GM12872 (cell line): ENCODE data around the gene BCL6.
A peak's percentile ranks its signal among the peaks of the same experiment; 100 is the strongest.

Experiments used
- CTCF ChIP-seq: IDR thresholded peaks from 3 replicates; pipeline ENCODE4 v1.5.1; 2011; ENCODE audit warnings: low read depth, mild to moderate bottlenecking, low read length, moderate library complexity; ENCODE audit not compliant: insufficient read depth

The BCL6 gene

GRCh38 chr3:187717572-187717971 lies 27.7 kb downstream of the BCL6 start:
- TF ChIP-seq CTCF: no peak

- peak; percentile 95 for TF ChIP-seq CTCF
These were observed 30.8 kb downstream of the BCL6 start for GRCh38 chr3:187714404-187714979.

- TF ChIP-seq CTCF: no peak
These were observed 31.8 kb downstream of the BCL6 start for GRCh38 chr3:187713504-187713903.

GRCh38 chr3:187709155-187709554 lies 36.1 kb downstream of the BCL6 start:
- TF ChIP-seq CTCF: 0 out of 3 replicates have a peak, but pooled peaks have one; percentile 8

- TF ChIP-seq CTCF: no peak
These were observed 36.6 kb downstream of the BCL6 start for GRCh38 chr3:187708696-187709095.

- TF ChIP-seq CTCF: no peak
These were observed 38.3 kb downstream of the BCL6 start for GRCh38 chr3:187706971-187707370.

GRCh38 chr3:187705164-187705563 lies 40.1 kb downstream of the BCL6 start:
- no peak for TF ChIP-seq CTCF
